ENCODE measurements around the gene OGT.
A peak's percentile ranks its signal among the peaks of the same experiment; 100 is the strongest.
"Not testable (repeated sequence)": the region's sequence is repeated elsewhere in the genome, so short reads cannot be mapped to it uniquely, and the experiment has no call there.

OGT gene

GRCh38 chrX:71504346-71504745 is 28.6 kb upstream of the OGT start:
- H3K4me3 ChIP-seq (ENCODE audit: low read length), result no peak overlapping the region
- TF ChIP-seq CTCF (conservative IDR thresholded peaks at IDR 0.05; ENCODE audit: low read length), result no peak
- no peak for DNase-seq (ENCODE audit: low read depth)

- no peak for DNase-seq (ENCODE audit: low read depth)
- H3K4me3 ChIP-seq (ENCODE audit: low read length), result no peak overlapping the region
- TF ChIP-seq CTCF (conservative IDR thresholded peaks at IDR 0.05; ENCODE audit: low read length), result no peak
Measured at GRCh38 chrX:71509289-71509688, 23.6 kb upstream of the OGT start.

GRCh38 chrX:71510161-71510560 is 22.7 kb upstream of the OGT start:
- H3K4me3 ChIP-seq (ENCODE audit: low read length), result no peak overlapping the region
- TF ChIP-seq CTCF (conservative IDR thresholded peaks at IDR 0.05; ENCODE audit: low read length), result no peak
- DNase-seq (ENCODE audit: low read depth), result no peak

GRCh38 chrX:71513731-71514130 is 19.2 kb upstream of the OGT start:
- DNase-seq (ENCODE audit: low read depth); H3K4me3 ChIP-seq (ENCODE audit: low read length): not testable (repeated sequence)

GRCh38 chrX:71514367-71515037 is 18.4 kb upstream of the OGT start:
- no peak for TF ChIP-seq CTCF (conservative IDR thresholded peaks at IDR 0.05; ENCODE audit: low read length)
- no peak for DNase-seq (ENCODE audit: low read depth)
- H3K4me3 ChIP-seq (ENCODE audit: low read length), result no peak overlapping the region

- peak; percentile 58 for DNase-seq (ENCODE audit: low read depth)
- no peak overlapping the region for H3K4me3 ChIP-seq (ENCODE audit: low read length)
- no peak for TF ChIP-seq CTCF (conservative IDR thresholded peaks at IDR 0.05; ENCODE audit: low read length)
Measured at GRCh38 chrX:71515038-71515396, 17.9 kb upstream of the OGT start.

- no peak overlapping the region for H3K4me3 ChIP-seq (ENCODE audit: low read length)
- no peak for DNase-seq (ENCODE audit: low read depth)
- TF ChIP-seq CTCF (conservative IDR thresholded peaks at IDR 0.05; ENCODE audit: low read length), result no peak
Measured at GRCh38 chrX:71525316-71525715, 7.6 kb upstream of the OGT start.

Data from AG10803 (cell line).